Endodermal cell (in vitro differentiated cells): ENCODE data around the gene EBP. TPM values are rescaled to one million over a fixed set of nuclear protein-coding genes. Genes with fewer than 3 reads are reported as not detected.
A peak's percentile ranks its signal among the peaks of the same experiment; 100 is the strongest.

Experiments used
- DNase-seq: peaks from one replicate; pipeline ENCODE4 v3.0.0-alpha.2; 2017
- H3K27ac ChIP-seq: 2 replicates; pipeline ENCODE4 v1.5.1; 2013; ENCODE audit warnings: mild to moderate bottlenecking, low read depth, low read length, moderate library complexity
- H3K27me3 ChIP-seq: 2 replicates; pipeline ENCODE4 v1.6.1; 2013; ENCODE audit warnings: mild to moderate bottlenecking, low read length, moderate library complexity; ENCODE audit not compliant: insufficient read depth, control insufficient read depth, poor library complexity, severe bottlenecking
- H3K36me3 ChIP-seq: 2 replicates; pipeline ENCODE4 v1.7.0; 2013; ENCODE audit warnings: mild to moderate bottlenecking, low read length, moderate library complexity; ENCODE audit not compliant: control insufficient read depth, insufficient read depth
- H3K4me1 ChIP-seq: one replicate; pipeline ENCODE4 v1.7.0; 2013; ENCODE audit warnings: low read length; ENCODE audit not compliant: control insufficient read depth, insufficient read depth
- H3K4me3 ChIP-seq: 2 replicates; pipeline ENCODE4 v1.5.1; 2013; ENCODE audit warnings: mild to moderate bottlenecking, low read length, moderate library complexity
- H3K9ac ChIP-seq: 2 replicates; pipeline ENCODE4 v1.6.1; 2013; ENCODE audit warnings: mild to moderate bottlenecking, low read length, moderate library complexity; ENCODE audit not compliant: poor library complexity, severe bottlenecking; ENCODE audit errors: extremely low read depth
- H3K9me3 ChIP-seq: 2 replicates; pipeline ENCODE4 v1.6.1; 2013; ENCODE audit warnings: mild to moderate bottlenecking, low read length, moderate library complexity; ENCODE audit not compliant: control insufficient read depth
- H3K27ac Mint-ChIP-seq: 2 replicates; pipeline ENCODE4 v1.8.0; 2020; ENCODE audit warnings: mixed read lengths
- H3K27me3 Mint-ChIP-seq: 2 replicates; pipeline ENCODE4 v1.8.0; 2021; ENCODE audit warnings: mild to moderate bottlenecking, mixed read lengths; ENCODE audit not compliant: insufficient read depth
- H3K36me3 Mint-ChIP-seq: 2 replicates; pipeline ENCODE4 v1.8.0; 2020; ENCODE audit warnings: low read depth, mixed read lengths
- H3K4me1 Mint-ChIP-seq: 2 replicates; pipeline ENCODE4 v1.8.0; 2020; ENCODE audit warnings: mixed read lengths
- H3K4me3 Mint-ChIP-seq: 2 replicates; pipeline ENCODE4 v1.8.0; 2020; ENCODE audit warnings: mild to moderate bottlenecking, moderate library complexity, mixed read lengths
- H3K9me3 Mint-ChIP-seq: 2 replicates; pipeline ENCODE4 v1.8.0; 2020; ENCODE audit warnings: mild to moderate bottlenecking, mixed read lengths
- WGBS, 2 experiments: methylation state at CpG; one replicate each; pipeline versions ENCODE4 v1.1.5 to v1.1.7; 2013; ENCODE audit warnings: missing lambda C conversion rate in 2 of 2, mixed read lengths in 1 of 2; ENCODE audit not compliant: insufficient coverage in 1 of 2, insufficient read length in 1 of 2; 5-methylcytosine and 5-hydroxymethylcytosine counted together
- total RNA-seq, 2 donors: library from RNA; stranded (reverse); fragmentation: NEBNext Ultra II Directional in 1 of 2; extraction: Animal tissue kit (Norgen Biotek cat#: 25700) in 1 of 2; gene quantifications; 2 replicates in 1 of 2; 3 replicates in 1 of 2; pipeline ENCODE4 v1.2.1, GENCODE V29; 2021
- TF ChIP-seq, protein P1 (sequence below): fragments of 200-600 bp; sonication (generic); conservative IDR thresholded peaks from 2 replicates; pipeline ENCODE4 v1.5.0; 2021; ENCODE audit warnings: antibody characterized with exemption, mild to moderate bottlenecking

EBP gene
- total RNA-seq, 2 donors from 2014 or later, result 105 to 119 TPM

DNA sequence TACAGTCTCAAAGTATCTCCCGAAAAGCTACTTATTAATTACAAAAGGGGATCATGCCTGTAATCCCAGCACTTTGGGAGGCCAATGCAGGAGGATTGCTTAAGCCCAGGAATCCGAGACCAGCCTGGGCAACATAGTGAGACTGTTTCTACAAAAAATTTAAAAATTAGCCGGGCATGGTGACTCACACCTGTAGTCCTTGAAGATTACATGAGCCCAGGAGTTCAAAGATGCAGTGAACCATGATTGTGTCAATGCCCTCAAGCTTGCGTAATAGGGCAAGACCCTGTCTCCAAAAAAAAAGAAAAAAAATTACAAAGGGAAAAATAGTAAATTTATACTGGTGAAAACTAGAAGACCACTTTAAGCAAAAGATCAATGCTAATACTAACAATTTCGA, 16.1 kb upstream of the EBP start:
- H3K27ac ChIP-seq, result no peak overlapping the region
- TF ChIP-seq, protein P1, sequence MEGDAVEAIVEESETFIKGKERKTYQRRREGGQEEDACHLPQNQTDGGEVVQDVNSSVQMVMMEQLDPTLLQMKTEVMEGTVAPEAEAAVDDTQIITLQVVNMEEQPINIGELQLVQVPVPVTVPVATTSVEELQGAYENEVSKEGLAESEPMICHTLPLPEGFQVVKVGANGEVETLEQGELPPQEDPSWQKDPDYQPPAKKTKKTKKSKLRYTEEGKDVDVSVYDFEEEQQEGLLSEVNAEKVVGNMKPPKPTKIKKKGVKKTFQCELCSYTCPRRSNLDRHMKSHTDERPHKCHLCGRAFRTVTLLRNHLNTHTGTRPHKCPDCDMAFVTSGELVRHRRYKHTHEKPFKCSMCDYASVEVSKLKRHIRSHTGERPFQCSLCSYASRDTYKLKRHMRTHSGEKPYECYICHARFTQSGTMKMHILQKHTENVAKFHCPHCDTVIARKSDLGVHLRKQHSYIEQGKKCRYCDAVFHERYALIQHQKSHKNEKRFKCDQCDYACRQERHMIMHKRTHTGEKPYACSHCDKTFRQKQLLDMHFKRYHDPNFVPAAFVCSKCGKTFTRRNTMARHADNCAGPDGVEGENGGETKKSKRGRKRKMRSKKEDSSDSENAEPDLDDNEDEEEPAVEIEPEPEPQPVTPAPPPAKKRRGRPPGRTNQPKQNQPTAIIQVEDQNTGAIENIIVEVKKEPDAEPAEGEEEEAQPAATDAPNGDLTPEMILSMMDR, result no peak
- 81 to 100% methylated on average over 1 to 4 of the region's 5 CpGs for WGBS, 2 experiments

DNA sequence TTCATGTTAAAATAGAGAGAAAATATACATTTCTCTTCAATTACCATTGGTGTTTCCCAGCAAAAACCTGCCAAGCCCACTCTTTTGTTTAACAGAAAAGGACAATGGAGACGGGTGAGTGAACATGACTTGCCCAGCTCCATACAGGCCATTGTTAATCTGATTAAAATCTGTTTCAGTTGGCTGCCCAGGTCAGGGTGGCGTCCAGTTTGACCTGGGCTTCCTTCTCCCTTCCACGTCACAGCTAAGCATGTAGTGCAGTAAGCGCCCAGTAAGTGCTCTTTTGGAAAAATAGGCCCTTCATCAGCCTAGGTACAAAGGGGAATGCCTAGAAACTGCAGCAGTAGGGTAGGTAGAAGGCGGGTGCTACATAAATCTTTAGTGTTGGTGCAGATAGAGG, 14.4 kb upstream of the EBP start:
- Histone ChIP-seq H3K4me1 (no peaks in the 10 kb centered on the region), H3K27me3 (no peaks in the 10 kb centered on the region), H3K4me3 (no peak overlapping the region), H3K27ac (no peak overlapping the region), H3K9me3 (no peaks in the 10 kb centered on the region), H3K9ac (no peak overlapping the region), H3K36me3 (peaks cover 12% of the 10 kb centered on the region)
- H3K4me3 Mint-ChIP-seq, result no peak overlapping the region
- H3K27ac Mint-ChIP-seq, result no peak overlapping the region
- peaks cover 5% of the 10 kb centered on the region for H3K36me3 Mint-ChIP-seq
- H3K27me3 Mint-ChIP-seq, result no peaks in the 10 kb centered on the region
- TF ChIP-seq, protein P1, result no peak
- H3K9me3 Mint-ChIP-seq, result peaks cover 59% of the 10 kb centered on the region
- 50 to 86% methylated on average over 1 to 4 of the region's 5 CpGs for WGBS, 2 experiments
- no peak for DNase-seq
- H3K4me1 Mint-ChIP-seq, result peaks cover 8% of the 10 kb centered on the region

More for the DNA sequence above, 16.1 kb upstream of the EBP start:
- DNase-seq, result no peak
- peak overlapping the region; percentile 79 for H3K27ac Mint-ChIP-seq
- peaks cover 4% of the 10 kb centered on the region for H3K36me3 Mint-ChIP-seq
- Histone ChIP-seq H3K9ac (no peak overlapping the region), H3K36me3 (peaks cover 6% of the 10 kb centered on the region), H3K4me1 (no peaks in the 10 kb centered on the region), H3K27me3 (no peaks in the 10 kb centered on the region), H3K4me3 (no peak overlapping the region), H3K9me3 (no peaks in the 10 kb centered on the region)
- no peaks in the 10 kb centered on the region for H3K27me3 Mint-ChIP-seq
- no peak overlapping the region for H3K4me3 Mint-ChIP-seq
- H3K4me1 Mint-ChIP-seq, result peaks cover 8% of the 10 kb centered on the region
- H3K9me3 Mint-ChIP-seq, result peaks cover 58% of the 10 kb centered on the region

DNA sequence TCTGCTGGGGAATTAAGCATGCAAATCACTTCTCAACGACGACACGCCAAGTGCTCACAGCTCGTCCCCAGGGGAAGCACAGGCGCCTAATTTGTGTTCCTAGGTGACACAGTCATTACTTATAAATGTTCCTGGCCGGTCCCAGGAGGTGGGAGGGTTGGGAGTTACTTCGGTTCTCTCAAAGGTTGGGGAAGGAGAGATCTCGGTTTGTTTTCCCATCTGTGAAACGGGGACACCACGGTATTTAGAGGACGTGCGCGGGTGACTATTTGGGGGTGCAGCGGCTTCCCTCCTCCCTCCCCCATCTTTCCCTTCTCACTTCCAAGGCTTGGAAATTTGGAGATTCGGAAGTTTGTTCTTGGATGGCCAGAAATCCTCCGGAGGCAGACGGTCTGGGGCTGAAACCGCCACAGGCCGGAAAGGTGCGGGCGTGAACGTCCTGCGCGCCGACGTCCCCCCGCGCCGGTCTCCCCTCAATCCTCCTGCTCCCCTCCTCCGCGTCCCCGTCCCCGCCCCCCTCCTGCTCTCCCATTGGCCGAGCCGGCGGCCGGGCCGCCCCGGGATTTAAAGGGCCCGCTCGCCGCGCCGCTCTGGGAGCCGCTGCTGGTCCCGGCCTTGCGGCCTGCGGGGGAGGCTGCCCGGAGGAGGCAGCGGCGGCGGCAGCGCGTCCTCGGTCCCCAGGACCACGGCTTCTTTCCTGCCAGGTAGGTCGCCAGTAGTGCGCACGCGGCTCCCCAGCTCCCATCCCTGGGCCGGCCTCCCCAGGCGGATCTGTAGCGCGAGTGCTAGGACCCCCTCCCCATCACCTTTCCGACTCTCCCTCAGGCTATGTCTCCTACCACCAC, 13.0 kb upstream of the EBP start, which contains the start of gene PORCN:
TSS of gene PORCN (plus strand) at position 593 of the 845 bp plus-strand sequence. CDS start 829 bp downstream, outside the sequence.
- H3K27ac ChIP-seq, result no peak within 1 kb of the TSS
- peak within 1 kb of the TSS; percentile 85 for H3K27ac Mint-ChIP-seq
- H3K4me3 ChIP-seq, result peak within 1 kb of the TSS; percentile 80
- H3K4me1 Mint-ChIP-seq, result peaks cover 8% of the 10 kb centered on the region
- peaks cover 13% of the 10 kb centered on the region for H3K36me3 Mint-ChIP-seq
- peaks cover 58% of the 10 kb centered on the region for H3K9me3 Mint-ChIP-seq
- no peaks in the 10 kb centered on the region for H3K27me3 Mint-ChIP-seq
- no peaks in the 10 kb centered on the region for H3K4me1 ChIP-seq
- peak within 1 kb of the TSS; percentile 77 for H3K4me3 Mint-ChIP-seq
- peak within 1 kb of the TSS; percentile 55 for H3K9ac ChIP-seq
- no peaks in the 10 kb centered on the region for H3K27me3 ChIP-seq
- WGBS, 2 experiments, result 0% methylated on average over 2 to 47 of the region's 65 CpGs
- DNase-seq, result peak; percentile 90
- peaks cover 25% of the 10 kb centered on the region for H3K36me3 ChIP-seq
- TF ChIP-seq, protein P1, result no peak
- H3K9me3 ChIP-seq, result no peaks in the 10 kb centered on the region
